ENCODE measurements around the gene FKBP3.
"Not testable (repeated sequence)": the region's sequence is repeated elsewhere in the genome, so short reads cannot be mapped to it uniquely, and the experiment has no call there.

GRCh38 chr14:45080416-45080968 is 53.8 kb downstream of the FKBP3 start:
- not testable (repeated sequence) for TF ChIP-seq POLR2A, CTCF (IDR thresholded peaks at IDR 0.05)

Data from Peyer's patch (tissue), 4 donors.